Adipocyte (in vitro differentiated cells): Measurements from ENCODE around the gene CASP6.

Source experiments
- DNase-seq: peaks from one replicate; pipeline ENCODE4 v3.0.0-alpha.2; 2015; ENCODE audit warnings: low read depth
- H3K27me3 ChIP-seq: replicated peaks from 2 replicates; pipeline ENCODE4 v1.7.0; 2013; ENCODE audit warnings: mild to moderate bottlenecking, low read length, moderate library complexity; ENCODE audit not compliant: control insufficient read depth, insufficient read depth
- H3K36me3 ChIP-seq: 2 replicates; pipeline ENCODE4 v1.7.0; 2013; ENCODE audit warnings: low read length, mild to moderate bottlenecking, moderate library complexity; ENCODE audit not compliant: control insufficient read depth, insufficient read depth, severe bottlenecking
- H3K4me1 ChIP-seq: 2 replicates; pipeline ENCODE4 v1.7.0; 2013; ENCODE audit warnings: mild to moderate bottlenecking, low read length, moderate library complexity; ENCODE audit not compliant: control insufficient read depth, insufficient read depth
- H3K4me3 ChIP-seq: 2 replicates; pipeline ENCODE4 v1.7.0; 2013; ENCODE audit warnings: mild to moderate bottlenecking, low read length, moderate library complexity
- H3K9ac ChIP-seq: 2 replicates; pipeline ENCODE4 v1.7.0; 2013; ENCODE audit warnings: mild to moderate bottlenecking, low read length, moderate library complexity
- H3K9me3 ChIP-seq: 2 replicates; pipeline ENCODE4 v1.7.0; 2013; ENCODE audit warnings: mild to moderate bottlenecking, low read length, moderate library complexity; ENCODE audit not compliant: control insufficient read depth

CASP6 gene

GRCh38 chr4:109702950-109703663, at the start of gene CASP6:
TSS of gene CASP6 (minus strand) at chr4:109703445. CDS start at chr4:109703395, 50 bp downstream.
- peak; percentile 90 for DNase-seq
- Histone ChIP-seq H3K36me3 (peaks cover 6% of the 10 kb centered on the region), H3K27me3 (no peaks in the 10 kb centered on the region), H3K9ac (peak within 1 kb of the TSS; percentile 88), H3K4me3 (peak within 1 kb of the TSS; percentile 93), H3K4me1 (peaks cover 17% of the 10 kb centered on the region), H3K9me3 (no peaks in the 10 kb centered on the region)

- H3K9ac ChIP-seq = no peak overlapping the region
- H3K27me3 ChIP-seq = no peaks in the 10 kb centered on the region
- no peak for DNase-seq
- no peaks in the 10 kb centered on the region for H3K4me1 ChIP-seq
- H3K36me3 ChIP-seq = no peaks in the 10 kb centered on the region
- H3K4me3 ChIP-seq = no peak overlapping the region
- H3K9me3 ChIP-seq = no peaks in the 10 kb centered on the region
Measured at GRCh38 chr4:109752525-109752924, 49.3 kb upstream of the CASP6 start.

- Histone ChIP-seq H3K4me1 (no peaks in the 10 kb centered on the region), H3K4me3 (no peak overlapping the region), H3K9me3 (no peaks in the 10 kb centered on the region), H3K9ac (no peak overlapping the region), H3K36me3 (no peaks in the 10 kb centered on the region), H3K27me3 (no peaks in the 10 kb centered on the region)
- DNase-seq = no peak
Measured at GRCh38 chr4:109751852-109752251, 48.6 kb upstream of the CASP6 start.

- Histone ChIP-seq H3K36me3 (no peaks in the 10 kb centered on the region), H3K9me3 (no peaks in the 10 kb centered on the region), H3K27me3 (no peaks in the 10 kb centered on the region), H3K4me1 (no peaks in the 10 kb centered on the region), H3K9ac (no peak overlapping the region), H3K4me3 (no peak overlapping the region)
- DNase-seq = no peak
Measured at GRCh38 chr4:109750652-109751244, 47.5 kb upstream of the CASP6 start.

- no peaks in the 10 kb centered on the region for H3K36me3 ChIP-seq
Measured at GRCh38 chr4:109749388-109750082, 46.3 kb upstream of the CASP6 start.

GRCh38 chr4:109748114-109748513, 44.9 kb upstream of the CASP6 start:
- no peak for DNase-seq
- no peaks in the 10 kb centered on the region for H3K4me1 ChIP-seq
- no peaks in the 10 kb centered on the region for H3K27me3 ChIP-seq
- no peak overlapping the region for H3K4me3 ChIP-seq
- no peak overlapping the region for H3K9ac ChIP-seq
- no peaks in the 10 kb centered on the region for H3K36me3 ChIP-seq
- H3K9me3 ChIP-seq = no peaks in the 10 kb centered on the region

More at GRCh38 chr4:109749388-109750082, 46.3 kb upstream of the CASP6 start:
- Histone ChIP-seq H3K9ac (no peak overlapping the region), H3K4me1 (no peaks in the 10 kb centered on the region), H3K4me3 (no peak overlapping the region), H3K27me3 (no peaks in the 10 kb centered on the region), H3K9me3 (no peaks in the 10 kb centered on the region)
- DNase-seq = no peak

GRCh38 chr4:109746728-109747127, 43.5 kb upstream of the CASP6 start:
- H3K36me3 ChIP-seq = no peaks in the 10 kb centered on the region
- H3K9ac ChIP-seq = no peak overlapping the region
- no peak for DNase-seq
- H3K4me3 ChIP-seq = no peak overlapping the region
- no peaks in the 10 kb centered on the region for H3K4me1 ChIP-seq
- H3K27me3 ChIP-seq = no peaks in the 10 kb centered on the region
- H3K9me3 ChIP-seq = no peaks in the 10 kb centered on the region

- no peaks in the 10 kb centered on the region for H3K9me3 ChIP-seq
Measured at GRCh38 chr4:109745830-109746229, 42.6 kb upstream of the CASP6 start.

GRCh38 chr4:109739547-109739946, 36.3 kb upstream of the CASP6 start:
- Histone ChIP-seq H3K36me3 (no peaks in the 10 kb centered on the region), H3K4me3 (no peak overlapping the region), H3K9ac (no peak overlapping the region), H3K4me1 (peaks cover 4% of the 10 kb centered on the region), H3K27me3 (no peaks in the 10 kb centered on the region), H3K9me3 (no peaks in the 10 kb centered on the region)
- DNase-seq = no peak

More at GRCh38 chr4:109745830-109746229, 42.6 kb upstream of the CASP6 start:
- Histone ChIP-seq H3K4me1 (no peaks in the 10 kb centered on the region), H3K9ac (no peak overlapping the region), H3K27me3 (no peaks in the 10 kb centered on the region), H3K4me3 (no peak overlapping the region), H3K36me3 (no peaks in the 10 kb centered on the region)
- no peak for DNase-seq

- Histone ChIP-seq H3K4me1 (peaks cover 4% of the 10 kb centered on the region), H3K4me3 (no peak overlapping the region), H3K9ac (no peak overlapping the region), H3K27me3 (no peaks in the 10 kb centered on the region), H3K9me3 (no peaks in the 10 kb centered on the region), H3K36me3 (no peaks in the 10 kb centered on the region)
- no peak for DNase-seq
Measured at GRCh38 chr4:109738104-109738872, 35.0 kb upstream of the CASP6 start.
